ENCODE results near the gene OLFML1.

OLFML1 gene

GRCh38 chr11:7449841-7450214 lies 35.5 kb upstream of the OLFML1 start:
- H3K27me3 ChIP-seq (ENCODE audit: control insufficient read depth in 1 of 2, insufficient read depth in 2 of 2, low read length in 2 of 2) = no peaks in the 10 kb centered on the region
- no peaks in the 10 kb centered on the region for H3K4me1 ChIP-seq (ENCODE audit: control insufficient read depth, insufficient read depth, low read length)
- H3K27ac ChIP-seq (ENCODE audit: low read length) = no peak overlapping the region
- H3K4me3 ChIP-seq (ENCODE audit: low read length in 2 of 2) = no peak overlapping the region
- no peaks in the 10 kb centered on the region for H3K36me3 ChIP-seq (ENCODE audit: control insufficient read depth in 2 of 2, insufficient read depth in 2 of 2, low read length in 2 of 2)
- no peak overlapping the region for H3K9ac ChIP-seq (ENCODE audit: low read length in 2 of 2)
- no peaks in the 10 kb centered on the region for H3K9me3 ChIP-seq (ENCODE audit: control insufficient read depth in 2 of 2, low read length in 2 of 2)

DNA sequence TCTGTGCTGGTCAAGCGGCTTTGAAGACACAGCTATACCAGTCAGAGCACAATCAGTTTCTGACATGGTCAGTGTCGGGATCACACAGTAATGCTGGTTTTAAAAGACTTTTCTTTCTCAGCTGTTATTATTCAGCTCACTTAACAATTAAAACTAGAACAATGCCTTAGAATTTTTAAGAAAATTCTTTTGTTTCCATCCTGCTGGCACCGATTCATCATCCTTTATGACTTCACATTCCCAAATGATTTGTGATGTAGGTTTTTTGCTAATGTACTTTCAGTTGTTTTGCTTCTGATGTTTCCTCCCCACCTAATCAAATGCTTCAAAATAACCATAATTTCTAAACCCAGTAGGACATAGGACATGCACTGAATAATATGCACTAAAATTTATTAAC lies 34.5 kb upstream of the OLFML1 start:
- H3K4me3 ChIP-seq (ENCODE audit: low read length in 2 of 2) = no peak overlapping the region
- no peak overlapping the region for H3K27ac ChIP-seq (ENCODE audit: low read length)
- no peaks in the 10 kb centered on the region for H3K36me3 ChIP-seq (ENCODE audit: control insufficient read depth in 2 of 2, insufficient read depth in 2 of 2, low read length in 2 of 2)
- no peak overlapping the region for H3K9ac ChIP-seq (ENCODE audit: low read length in 2 of 2)
- no peaks in the 10 kb centered on the region for H3K27me3 ChIP-seq (ENCODE audit: control insufficient read depth in 1 of 2, insufficient read depth in 2 of 2, low read length in 2 of 2)
- H3K9me3 ChIP-seq (ENCODE audit: control insufficient read depth in 2 of 2, low read length in 2 of 2) = no peaks in the 10 kb centered on the region
- no peaks in the 10 kb centered on the region for H3K4me1 ChIP-seq (ENCODE audit: control insufficient read depth, insufficient read depth, low read length)

DNA sequence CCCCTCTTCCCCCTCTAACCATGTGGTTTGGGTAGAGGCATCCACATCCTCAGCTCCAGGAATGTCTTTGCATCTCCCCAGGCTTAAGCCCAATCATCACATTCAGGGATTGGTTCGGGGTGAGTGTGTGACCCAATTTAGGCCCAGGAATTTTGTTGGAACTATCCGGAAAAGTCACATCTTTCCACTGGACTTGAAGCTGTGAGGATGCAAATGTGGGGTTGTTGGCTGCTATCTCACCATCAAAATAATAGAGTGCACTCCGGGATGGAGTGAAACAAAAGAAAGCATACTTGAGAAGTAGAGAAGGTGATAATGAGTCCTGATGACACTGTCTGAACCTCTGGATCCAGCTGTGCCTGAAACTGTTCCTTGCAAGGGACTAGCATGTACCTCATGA lies 33.8 kb upstream of the OLFML1 start:
- no peaks in the 10 kb centered on the region for H3K36me3 ChIP-seq (ENCODE audit: control insufficient read depth in 2 of 2, insufficient read depth in 2 of 2, low read length in 2 of 2)
- no peaks in the 10 kb centered on the region for H3K27me3 ChIP-seq (ENCODE audit: control insufficient read depth in 1 of 2, insufficient read depth in 2 of 2, low read length in 2 of 2)
- H3K4me3 ChIP-seq (ENCODE audit: low read length in 2 of 2) = no peak overlapping the region
- H3K4me1 ChIP-seq (ENCODE audit: control insufficient read depth, insufficient read depth, low read length) = no peaks in the 10 kb centered on the region
- H3K9ac ChIP-seq (ENCODE audit: low read length in 2 of 2) = no peak overlapping the region
- no peaks in the 10 kb centered on the region for H3K9me3 ChIP-seq (ENCODE audit: control insufficient read depth in 2 of 2, low read length in 2 of 2)
- no peak overlapping the region for H3K27ac ChIP-seq (ENCODE audit: low read length)

GRCh38 chr11:7451952-7452494 lies 33.3 kb upstream of the OLFML1 start:
- Histone ChIP-seq H3K27ac (ENCODE audit: low read length) (no peak overlapping the region), H3K4me3 (ENCODE audit: low read length in 2 of 2) (no peak overlapping the region), H3K9ac (ENCODE audit: low read length in 2 of 2) (no peak overlapping the region), H3K4me1 (ENCODE audit: control insufficient read depth, insufficient read depth, low read length) (no peaks in the 10 kb centered on the region), H3K36me3 (ENCODE audit: control insufficient read depth in 2 of 2, insufficient read depth in 2 of 2, low read length in 2 of 2) (no peaks in the 10 kb centered on the region), H3K9me3 (ENCODE audit: control insufficient read depth in 2 of 2, low read length in 2 of 2) (no peaks in the 10 kb centered on the region), H3K27me3 (ENCODE audit: control insufficient read depth in 1 of 2, insufficient read depth in 2 of 2, low read length in 2 of 2) (no peaks in the 10 kb centered on the region)

GRCh38 chr11:7454854-7455253 lies 30.5 kb upstream of the OLFML1 start:
- no peak overlapping the region for H3K27ac ChIP-seq (ENCODE audit: low read length)

DNA sequence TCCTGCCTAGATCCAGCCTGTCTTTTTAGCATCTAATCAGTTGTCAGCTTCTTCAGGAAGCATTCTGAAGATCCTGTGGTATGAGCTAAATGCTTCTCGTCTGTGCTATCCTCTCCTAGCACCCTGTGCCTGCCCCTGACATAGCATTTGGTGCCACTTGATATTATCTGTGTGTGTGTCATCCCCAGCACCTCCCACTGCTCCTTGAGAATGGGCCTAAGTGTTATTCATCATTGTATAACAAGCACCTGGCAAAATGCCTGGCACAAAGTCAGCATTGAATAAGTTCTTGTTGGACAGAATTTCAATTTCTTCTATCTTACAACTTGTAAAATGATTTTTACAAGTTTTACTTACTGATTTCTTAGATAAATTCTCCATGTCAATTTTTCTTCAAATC lies 28.1 kb upstream of the OLFML1 start:
- no peak overlapping the region for H3K27ac ChIP-seq (ENCODE audit: low read length)
- no peak overlapping the region for H3K4me3 ChIP-seq (ENCODE audit: low read length in 2 of 2)
- no peaks in the 10 kb centered on the region for H3K36me3 ChIP-seq (ENCODE audit: control insufficient read depth in 2 of 2, insufficient read depth in 2 of 2, low read length in 2 of 2)
- H3K9me3 ChIP-seq (ENCODE audit: control insufficient read depth in 2 of 2, low read length in 2 of 2) = no peaks in the 10 kb centered on the region
- no peaks in the 10 kb centered on the region for H3K4me1 ChIP-seq (ENCODE audit: control insufficient read depth, insufficient read depth, low read length)
- no peak overlapping the region for H3K9ac ChIP-seq (ENCODE audit: low read length in 2 of 2)
- H3K27me3 ChIP-seq (ENCODE audit: control insufficient read depth in 1 of 2, insufficient read depth in 2 of 2, low read length in 2 of 2) = no peaks in the 10 kb centered on the region

More at GRCh38 chr11:7454854-7455253, 30.5 kb upstream of the OLFML1 start:
- no peaks in the 10 kb centered on the region for H3K4me1 ChIP-seq (ENCODE audit: control insufficient read depth, insufficient read depth, low read length)
- H3K9me3 ChIP-seq (ENCODE audit: control insufficient read depth in 2 of 2, low read length in 2 of 2) = no peaks in the 10 kb centered on the region
- no peaks in the 10 kb centered on the region for H3K27me3 ChIP-seq (ENCODE audit: control insufficient read depth in 1 of 2, insufficient read depth in 2 of 2, low read length in 2 of 2)
- no peak overlapping the region for H3K9ac ChIP-seq (ENCODE audit: low read length in 2 of 2)
- no peaks in the 10 kb centered on the region for H3K36me3 ChIP-seq (ENCODE audit: control insufficient read depth in 2 of 2, insufficient read depth in 2 of 2, low read length in 2 of 2)
- no peak overlapping the region for H3K4me3 ChIP-seq (ENCODE audit: low read length in 2 of 2)

- no peak overlapping the region for H3K9ac ChIP-seq (ENCODE audit: low read length in 2 of 2)
- H3K9me3 ChIP-seq (ENCODE audit: control insufficient read depth in 2 of 2, low read length in 2 of 2) = no peaks in the 10 kb centered on the region
- no peaks in the 10 kb centered on the region for H3K4me1 ChIP-seq (ENCODE audit: control insufficient read depth, insufficient read depth, low read length)
- H3K27ac ChIP-seq (ENCODE audit: low read length) = no peak overlapping the region
- no peaks in the 10 kb centered on the region for H3K27me3 ChIP-seq (ENCODE audit: control insufficient read depth in 1 of 2, insufficient read depth in 2 of 2, low read length in 2 of 2)
- no peak overlapping the region for H3K4me3 ChIP-seq (ENCODE audit: low read length in 2 of 2)
- no peaks in the 10 kb centered on the region for H3K36me3 ChIP-seq (ENCODE audit: control insufficient read depth in 2 of 2, insufficient read depth in 2 of 2, low read length in 2 of 2)
Measured at GRCh38 chr11:7462706-7463105, 22.6 kb upstream of the OLFML1 start.

DNA sequence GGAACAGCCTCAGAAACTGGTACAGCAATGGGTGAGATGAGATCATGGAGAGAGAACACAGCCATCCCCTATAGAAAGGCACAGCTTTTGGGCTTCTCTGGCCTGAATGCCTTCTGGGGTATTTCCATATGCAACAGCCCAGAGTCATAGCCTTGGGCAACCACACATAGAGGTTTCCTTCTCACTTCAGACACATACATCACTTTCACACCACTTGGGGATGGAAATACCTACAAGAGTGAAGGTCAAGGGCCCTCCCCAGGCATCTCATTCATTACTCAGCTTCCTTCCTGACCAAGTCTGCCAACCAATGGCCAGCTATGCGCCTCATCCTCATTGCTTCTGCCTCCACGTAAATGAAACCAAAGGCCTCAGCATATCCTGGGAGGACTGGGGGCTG lies 17.7 kb upstream of the OLFML1 start:
- Histone ChIP-seq H3K9me3 (ENCODE audit: control insufficient read depth in 2 of 2, low read length in 2 of 2) (no peaks in the 10 kb centered on the region), H3K4me3 (ENCODE audit: low read length in 2 of 2) (no peak overlapping the region), H3K36me3 (ENCODE audit: control insufficient read depth in 2 of 2, insufficient read depth in 2 of 2, low read length in 2 of 2) (no peaks in the 10 kb centered on the region), H3K27me3 (ENCODE audit: control insufficient read depth in 1 of 2, insufficient read depth in 2 of 2, low read length in 2 of 2) (no peaks in the 10 kb centered on the region), H3K27ac (ENCODE audit: low read length) (no peak overlapping the region), H3K4me1 (ENCODE audit: control insufficient read depth, insufficient read depth, low read length) (no peaks in the 10 kb centered on the region), H3K9ac (ENCODE audit: low read length in 2 of 2) (no peak overlapping the region)

DNA sequence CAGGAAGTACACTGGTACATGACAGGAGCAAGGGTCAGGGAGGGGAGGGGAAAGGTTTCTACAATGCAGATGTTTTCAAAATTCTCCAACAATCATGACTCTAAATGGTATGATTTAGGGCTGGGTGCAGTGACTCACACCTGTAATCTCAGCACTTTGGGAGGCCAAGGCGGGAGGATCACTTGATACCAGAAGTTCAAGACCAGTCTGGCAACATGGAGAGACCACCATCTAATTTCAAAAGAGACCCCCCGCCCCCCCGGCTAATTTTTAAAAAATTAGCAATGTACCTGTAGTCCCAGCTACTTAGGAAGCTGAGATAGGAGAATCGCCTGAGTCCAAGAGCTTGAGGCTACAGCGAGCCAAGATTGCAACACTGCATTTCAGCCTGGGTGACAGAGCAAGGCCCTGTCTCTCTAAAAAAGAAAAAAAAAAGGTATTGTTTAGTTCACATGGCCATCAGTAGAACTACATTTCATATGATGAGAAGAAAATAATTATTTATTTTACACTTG lies 15.9 kb upstream of the OLFML1 start:
- H3K27ac ChIP-seq (ENCODE audit: low read length) = no peak overlapping the region
- H3K4me1 ChIP-seq (ENCODE audit: control insufficient read depth, insufficient read depth, low read length) = no peaks in the 10 kb centered on the region
- no peaks in the 10 kb centered on the region for H3K9me3 ChIP-seq (ENCODE audit: control insufficient read depth in 2 of 2, low read length in 2 of 2)
- H3K4me3 ChIP-seq (ENCODE audit: low read length in 2 of 2) = no peak overlapping the region
- no peak overlapping the region for H3K9ac ChIP-seq (ENCODE audit: low read length in 2 of 2)
- no peaks in the 10 kb centered on the region for H3K36me3 ChIP-seq (ENCODE audit: control insufficient read depth in 2 of 2, insufficient read depth in 2 of 2, low read length in 2 of 2)
- no peaks in the 10 kb centered on the region for H3K27me3 ChIP-seq (ENCODE audit: control insufficient read depth in 1 of 2, insufficient read depth in 2 of 2, low read length in 2 of 2)

- Histone ChIP-seq H3K4me3 (ENCODE audit: low read length in 2 of 2) (no peak overlapping the region), H3K9me3 (ENCODE audit: control insufficient read depth in 2 of 2, low read length in 2 of 2) (no peaks in the 10 kb centered on the region), H3K27ac (ENCODE audit: low read length) (no peak overlapping the region), H3K4me1 (ENCODE audit: control insufficient read depth, insufficient read depth, low read length) (no peaks in the 10 kb centered on the region), H3K27me3 (ENCODE audit: control insufficient read depth in 1 of 2, insufficient read depth in 2 of 2, low read length in 2 of 2) (no peaks in the 10 kb centered on the region), H3K9ac (ENCODE audit: low read length in 2 of 2) (no peak overlapping the region), H3K36me3 (ENCODE audit: control insufficient read depth in 2 of 2, insufficient read depth in 2 of 2, low read length in 2 of 2) (no peaks in the 10 kb centered on the region)
Measured at GRCh38 chr11:7471071-7471470, 14.2 kb upstream of the OLFML1 start.

DNA sequence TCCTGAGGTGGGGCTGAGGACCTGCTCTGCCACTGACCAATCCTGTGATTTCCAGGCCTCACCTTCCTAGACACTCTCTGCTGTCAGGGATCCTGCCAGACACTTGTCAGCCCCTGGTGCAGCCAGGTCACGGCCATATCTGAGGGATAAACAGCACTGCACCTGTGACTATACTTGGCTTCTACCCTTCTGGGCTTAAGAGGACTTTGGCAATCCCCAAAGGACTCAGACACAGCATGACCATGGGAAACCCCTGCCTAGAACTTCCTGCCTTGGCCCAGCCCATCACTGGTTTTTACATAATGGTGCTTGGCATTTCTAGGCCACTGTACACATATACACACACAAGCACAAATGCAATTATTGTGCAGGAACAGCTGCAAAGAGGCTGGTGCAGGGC lies 11.6 kb upstream of the OLFML1 start:
- Histone ChIP-seq H3K9ac (ENCODE audit: low read length in 2 of 2) (no peak overlapping the region), H3K4me3 (ENCODE audit: low read length in 2 of 2) (no peak overlapping the region), H3K9me3 (ENCODE audit: control insufficient read depth in 2 of 2, low read length in 2 of 2) (no peaks in the 10 kb centered on the region), H3K4me1 (ENCODE audit: control insufficient read depth, insufficient read depth, low read length) (no peaks in the 10 kb centered on the region), H3K27me3 (ENCODE audit: control insufficient read depth in 1 of 2, insufficient read depth in 2 of 2, low read length in 2 of 2) (no peaks in the 10 kb centered on the region), H3K36me3 (ENCODE audit: control insufficient read depth in 2 of 2, insufficient read depth in 2 of 2, low read length in 2 of 2) (no peaks in the 10 kb centered on the region), H3K27ac (ENCODE audit: low read length) (no peak overlapping the region)
